GM12878 (cell line): Measurements from ENCODE around the gene CA7. TPM values are rescaled to one million over a fixed set of nuclear protein-coding genes. Genes with fewer than 3 reads are reported as not detected.

Experiments
- ATF7 ChIP-seq: fragments of 450-650 bp; IDR thresholded peaks from 2 replicates; pipeline ENCODE4 v1.6.1; 2016; ENCODE audit warnings: low read depth, mild to moderate bottlenecking
- BACH1 ChIP-seq: fragments of 450-650 bp; IDR thresholded peaks from 2 replicates; pipeline ENCODE4 v1.6.1; 2017; ENCODE audit warnings: mild to moderate bottlenecking, borderline replicate concordance
- BHLHE40 ChIP-seq, 2 experiments: fragments of 450-650 bp in 1 of 2; IDR thresholded peaks; 2 replicates each; pipeline ENCODE4 v1.6.1; 2011 to 2017; ENCODE audit warnings: low read depth in 2 of 2, borderline replicate concordance in 1 of 2, improper control_type of control experiment in 1 of 2, low read length in 1 of 2, mild to moderate bottlenecking in 1 of 2
- CBX5 ChIP-seq: sonication (generic); IDR thresholded peaks from 2 replicates; pipeline ENCODE4 v1.6.1; 2016; ENCODE audit warnings: low read depth, moderate library complexity, mild to moderate bottlenecking, inconsistent platforms
- CTCF ChIP-seq, 3 experiments: IDR thresholded peaks in 2 of 3; conservative IDR thresholded peaks in 1 of 3; 2 replicates each; pipeline ENCODE4 v1.5.1; 2011; ENCODE audit warnings: low read depth in 3 of 3, low read length in 3 of 3, mild to moderate bottlenecking in 3 of 3, control low read depth in 2 of 3, moderate library complexity in 2 of 3, inconsistent platforms in 1 of 3, mixed read lengths in 1 of 3; ENCODE audit not compliant: control insufficient read depth in 2 of 3, insufficient read depth in 1 of 3; ENCODE audit errors: extremely low read depth in 1 of 3
- DPF2 ChIP-seq: fragments of 450-650 bp; IDR thresholded peaks from 2 replicates; pipeline ENCODE4 v1.6.1; 2017; ENCODE audit warnings: mild to moderate bottlenecking
- ESRRA ChIP-seq: IDR thresholded peaks from 2 replicates; pipeline ENCODE4 v1.6.1; 2012; ENCODE audit warnings: mild to moderate bottlenecking, low read length, improper control_type of control experiment
- IRF3 ChIP-seq: fragments of 450-650 bp; IDR thresholded peaks from 2 replicates; pipeline ENCODE4 v1.6.1; 2014; ENCODE audit warnings: mild to moderate bottlenecking
- MEF2A ChIP-seq: IDR thresholded peaks from 2 replicates; pipeline ENCODE4 v1.6.1; 2011; ENCODE audit warnings: low read depth, mild to moderate bottlenecking, low read length, moderate library complexity; ENCODE audit not compliant: insufficient read depth
- MEF2B ChIP-seq: fragments of 450-650 bp; IDR thresholded peaks from 2 replicates; pipeline ENCODE4 v1.6.1; 2018; ENCODE audit warnings: mild to moderate bottlenecking, moderate library complexity; ENCODE audit not compliant: partially characterized antibody, poor library complexity, severe bottlenecking
- RAD21 ChIP-seq: IDR thresholded peaks from 2 replicates; pipeline ENCODE4 v1.6.1; 2011; ENCODE audit warnings: mild to moderate bottlenecking, low read depth, low read length, moderate library complexity; ENCODE audit not compliant: insufficient read depth
- REST ChIP-seq: IDR thresholded peaks from 2 replicates; pipeline ENCODE4 v1.6.1; 2012; ENCODE audit warnings: mild to moderate bottlenecking, low read depth, low read length
- RUNX3 ChIP-seq: IDR thresholded peaks from 2 replicates; pipeline ENCODE4 v1.6.1; 2012; ENCODE audit warnings: low read length, inconsistent platforms
- SIN3A ChIP-seq: IDR thresholded peaks from 2 replicates; pipeline ENCODE4 v1.6.1; 2012; ENCODE audit warnings: low read depth, low read length, improper control_type of control experiment
- SIX5 ChIP-seq: IDR thresholded peaks from 2 replicates; pipeline ENCODE4 v1.6.1; 2011; ENCODE audit warnings: mild to moderate bottlenecking, low read depth, low read length, moderate library complexity; ENCODE audit not compliant: severe bottlenecking
- SMC3 ChIP-seq: IDR thresholded peaks from 2 replicates; pipeline ENCODE4 v1.6.1; 2011; ENCODE audit warnings: low read length, improper control_type of control experiment, borderline replicate concordance
- SRF ChIP-seq, 2 experiments: IDR thresholded peaks; 2 replicates each; pipeline ENCODE4 v1.6.1; 2011; ENCODE audit warnings: low read depth in 2 of 2, low read length in 2 of 2, mild to moderate bottlenecking in 1 of 2, moderate library complexity in 1 of 2
- ZNF24 ChIP-seq: fragments of 450-650 bp; IDR thresholded peaks from 2 replicates; pipeline ENCODE4 v1.6.1; 2017; ENCODE audit warnings: antibody characterized with exemption, mild to moderate bottlenecking
- ZNF687 ChIP-seq: fragments of 450-650 bp; IDR thresholded peaks from 2 replicates; pipeline ENCODE4 v1.6.1; 2017; ENCODE audit warnings: mild to moderate bottlenecking, moderate library complexity
- polyA plus RNA-seq, 11 experiments: library from polyadenylated mRNA; depleted of rRNA in 4 of 11; unstranded in 6 of 11; stranded (reverse) in 5 of 11; fragments of >200 nt; fragmentation: Nextera tagmentation in 4 of 11; fragmentation: Illumina TruSeq in 1 of 11; extraction: Ambion mirVana in 4 of 11; extraction: Trizol in 1 of 11; gene quantifications; 1 replicate in 1 of 11; 2 replicates in 10 of 11; pipeline versions ENCODE4 v1.2.1 to v1.2.3, GENCODE V29; 2011 to 2016; ENCODE audit warnings: inconsistent platforms in 2 of 11, missing spikeins in 2 of 11, low read depth in 1 of 11
- total RNA-seq, 4 experiments: library from RNA; depleted of rRNA in 3 of 4; stranded (reverse); fragments of >200 nt in 3 of 4; fragmentation: Illumina TruSeq in 1 of 4; extraction: Trizol in 1 of 4; gene quantifications; 2 replicates each; pipeline versions ENCODE4 v1.2.1 to v1.2.3, GENCODE V29; 2013 to 2021

The CA7 gene
- total and polyA plus RNA-seq, 10 of the 15 experiments (the other 5 are each of a cell fraction or from before 2014, with no cell fraction given), result 0.04 TPM; not detected in 9

- TF ChIP-seq CBX5 (0 out of 2 replicates have a peak, but pooled peaks have one; percentile 37), SIN3A (no peak), BHLHE40 (IDR thresholded peaks at IDR 0.05; ENCODE audit: borderline replicate concordance in 1 of 2, low read depth in 2 of 2, low read length in 1 of 2) (peak; percentile 76 to 91), ESRRA (0 out of 2 replicates have a peak, but pooled peaks have one; percentile 50), SMC3 (peak; percentile 53; the same call in 1 of the 2 replicates), MEF2A (peak; percentile 70), MEF2B (peak; percentile 62), REST (no peak), ZNF687 (peak; percentile 60), ATF7 (peak; percentile 54), SRF (IDR thresholded peaks at IDR 0.05; ENCODE audit: low read depth in 2 of 2, low read length in 2 of 2) (no peak), ZNF24 (peak; percentile 4; the same call in 1 of the 2 replicates), DPF2 (peak; percentile 83), RUNX3 (peak; percentile 92), RAD21 (peak; percentile 16; the same call in 1 of the 2 replicates), SIX5 (no peak), BACH1 (peak; percentile 66; the same call in 1 of the 2 replicates), CTCF (IDR thresholded peaks at IDR 0.05 in 2 of 3, conservative IDR thresholded peaks at IDR 0.05 in 1 of 3; ENCODE audit: control insufficient read depth in 2 of 3, extremely low read depth in 1 of 3, insufficient read depth in 1 of 3, low read depth in 3 of 3, low read length in 3 of 3) (peak; percentile 91 to 96 (median 93)), IRF3 (no peak)
Observed at GRCh38 chr16:66872943-66873684, 28.9 kb downstream of the CA7 start (continued).
